SK-N-SH treated with all-trans-retinoic acid at 6 μM for 48 hours (cell line): ENCODE results near the gene ITPKB.
A peak's percentile ranks its signal among the peaks of the same experiment; 100 is the strongest.
"Not testable (repeated sequence)": the region's sequence is repeated elsewhere in the genome, so short reads cannot be mapped to it uniquely, and the experiment has no call there.

Source experiments
- ATAC-seq: fragments of 200-7000 bp; cut with Tn5 transposase; 3 replicates; pipeline ENCODE4 v1.9.1; 2020; ENCODE audit warnings: mild to moderate bottlenecking, moderate library complexity
- ARNTL ChIP-seq: fragments of 450-650 bp; formaldehyde crosslinking; IDR thresholded peaks from 2 replicates; pipeline ENCODE4 v1.5.0; 2020; ENCODE audit warnings: low read depth, mild to moderate bottlenecking, moderate library complexity, borderline replicate concordance
- BACH2 ChIP-seq: fragments of 250-450 bp; sonication (Bioruptor Pico); IDR thresholded peaks from 2 replicates; pipeline ENCODE4 v1.9.0; 2021; ENCODE audit warnings: mild to moderate bottlenecking, borderline replicate concordance
- CSDC2 ChIP-seq: fragments of 250-450 bp; sonication (Bioruptor Pico); IDR thresholded peaks from 2 replicates; pipeline ENCODE4 v1.5.0; 2020; ENCODE audit warnings: mild to moderate bottlenecking, moderate library complexity
- ESRRG ChIP-seq: fragments of 250-450 bp; sonication (Bioruptor Pico); IDR thresholded peaks from 2 replicates; pipeline ENCODE4 v1.6.1; 2021; ENCODE audit warnings: mild to moderate bottlenecking
- GLIS3 ChIP-seq: fragments of 250-450 bp; sonication (Bioruptor Pico); IDR thresholded peaks from 2 replicates; pipeline ENCODE4 v1.5.0; 2020; ENCODE audit warnings: mild to moderate bottlenecking, moderate library complexity
- ISL1 ChIP-seq: fragments of 250-450 bp; sonication (Bioruptor Pico); IDR thresholded peaks from 2 replicates; pipeline ENCODE4 v2.1.2; 2022; ENCODE audit warnings: mild to moderate bottlenecking, moderate library complexity
- OSR1 ChIP-seq: fragments of 250-450 bp; sonication (Bioruptor Pico); IDR thresholded peaks from 2 replicates; pipeline ENCODE4 v1.8.0; 2022; ENCODE audit warnings: moderate library complexity, mild to moderate bottlenecking, inconsistent platforms
- PPARA ChIP-seq: fragments of 250-450 bp; sonication (Bioruptor Pico); IDR thresholded peaks from 2 replicates; pipeline ENCODE4 v1.5.0; 2020; ENCODE audit warnings: mild to moderate bottlenecking, borderline replicate concordance
- RARB ChIP-seq: fragments of 250-450 bp; sonication (Bioruptor Pico); IDR thresholded peaks from 2 replicates; pipeline ENCODE4 v1.8.0; 2021; ENCODE audit warnings: mild to moderate bottlenecking, moderate library complexity
- SNAI2 ChIP-seq: fragments of 250-450 bp; sonication (Bioruptor Pico); IDR thresholded peaks from 2 replicates; pipeline ENCODE4 v1.5.0; 2020; ENCODE audit warnings: mild to moderate bottlenecking, moderate library complexity
- TCF4 ChIP-seq: fragments of 250-450 bp; sonication (Bioruptor Pico); IDR thresholded peaks from 2 replicates; pipeline ENCODE4 v1.8.0; 2021; ENCODE audit warnings: mild to moderate bottlenecking, moderate library complexity, borderline replicate concordance
- TOX ChIP-seq: fragments of 250-450 bp; sonication (Bioruptor Pico); IDR thresholded peaks from 2 replicates; pipeline ENCODE4 v1.8.0; 2021; ENCODE audit warnings: mild to moderate bottlenecking, moderate library complexity, borderline replicate concordance
- ZC3H10 ChIP-seq: fragments of 250-450 bp; sonication (Bioruptor Pico); IDR thresholded peaks from 2 replicates; pipeline ENCODE4 v1.5.1; 2021; ENCODE audit warnings: mild to moderate bottlenecking, moderate library complexity
- ZFP3 ChIP-seq: fragments of 250-450 bp; sonication (Bioruptor Pico); IDR thresholded peaks from 2 replicates; pipeline ENCODE4 v1.5.0; 2020; ENCODE audit warnings: mild to moderate bottlenecking, moderate library complexity
- ZFP30 ChIP-seq: fragments of 450-650 bp; formaldehyde crosslinking; IDR thresholded peaks from 2 replicates; pipeline ENCODE4 v1.5.0; 2022; ENCODE audit warnings: mild to moderate bottlenecking, moderate library complexity
- ZNF565 ChIP-seq: fragments of 450-650 bp; formaldehyde crosslinking; conservative IDR thresholded peaks from 2 replicates; pipeline ENCODE4 v1.5.0; 2020; ENCODE audit warnings: low read depth, mild to moderate bottlenecking, moderate library complexity
- ZNF70 ChIP-seq: fragments of 450-650 bp; formaldehyde crosslinking; IDR thresholded peaks from 2 replicates; pipeline ENCODE4 v1.5.0; 2020; ENCODE audit warnings: mild to moderate bottlenecking, moderate library complexity
- ZNF8 ChIP-seq: fragments of 450-650 bp; formaldehyde crosslinking; IDR thresholded peaks from 2 replicates; pipeline ENCODE4 v1.5.0; 2020; ENCODE audit warnings: mild to moderate bottlenecking, moderate library complexity
- TF ChIP-seq, protein P1 (sequence below): fragments of 250-450 bp; sonication (Bioruptor Pico); IDR thresholded peaks from 2 replicates; pipeline ENCODE4 v1.5.0; 2020; ENCODE audit warnings: mild to moderate bottlenecking, moderate library complexity
- TF ChIP-seq, protein P2 (sequence below): fragments of 250-450 bp; sonication (Bioruptor Pico); IDR thresholded peaks from 2 replicates; pipeline ENCODE4 v1.8.0; 2020; ENCODE audit warnings: mild to moderate bottlenecking, moderate library complexity, borderline replicate concordance
- TF ChIP-seq, protein P3 (sequence below): fragments of 250-450 bp; sonication (Bioruptor Pico); IDR thresholded peaks from 2 replicates; pipeline ENCODE4 v1.5.1; 2020; ENCODE audit warnings: low read depth, mild to moderate bottlenecking, moderate library complexity
- TF ChIP-seq, protein P4 (sequence below): fragments of 250-450 bp; sonication (Bioruptor Pico); IDR thresholded peaks from 2 replicates; pipeline ENCODE4 v1.8.0; 2021; ENCODE audit warnings: low read depth, mild to moderate bottlenecking, moderate library complexity, borderline replicate concordance
- TF ChIP-seq, protein P5 (sequence below): fragments of 250-450 bp; sonication (Bioruptor Pico); IDR thresholded peaks from 2 replicates; pipeline ENCODE4 v1.5.1; 2021; ENCODE audit warnings: mild to moderate bottlenecking, moderate library complexity

The ITPKB gene

DNA sequence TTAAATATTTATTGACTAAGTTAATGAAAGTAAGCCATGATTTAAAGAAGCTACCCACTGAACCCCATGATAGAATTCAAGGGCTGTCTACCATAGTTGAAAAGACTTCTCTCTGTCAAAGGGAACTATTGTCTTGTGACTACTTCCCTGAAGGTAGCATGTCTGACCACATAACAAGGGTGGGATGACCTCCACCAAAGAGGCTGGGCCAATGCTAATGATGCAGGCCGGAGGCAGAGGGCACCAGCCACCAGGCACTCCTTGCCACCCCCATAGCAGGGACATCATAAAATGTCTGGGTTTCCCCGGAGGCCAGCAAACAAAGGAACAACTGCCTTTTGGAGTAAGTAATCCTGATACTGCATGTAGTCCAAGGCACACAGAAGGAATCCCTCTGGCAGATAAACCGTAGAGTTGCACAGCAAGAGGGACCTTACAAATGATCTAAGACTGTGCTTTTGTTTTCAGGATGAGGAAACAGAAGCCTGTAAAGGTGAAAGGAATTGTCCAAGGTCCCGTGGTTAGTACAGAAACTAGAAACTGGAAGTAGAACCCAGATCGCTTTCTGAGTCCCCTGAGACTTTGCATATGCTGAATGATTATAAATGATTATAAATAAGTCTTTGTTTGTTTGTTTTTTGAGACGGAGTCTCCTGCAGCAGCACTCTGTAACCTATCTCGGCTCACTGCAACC lies 33.5 kb upstream of the ITPKB start:
- TF ChIP-seq ZC3H10 (CRISPR knock-in tag), result no peak
- TF ChIP-seq, protein P1, sequence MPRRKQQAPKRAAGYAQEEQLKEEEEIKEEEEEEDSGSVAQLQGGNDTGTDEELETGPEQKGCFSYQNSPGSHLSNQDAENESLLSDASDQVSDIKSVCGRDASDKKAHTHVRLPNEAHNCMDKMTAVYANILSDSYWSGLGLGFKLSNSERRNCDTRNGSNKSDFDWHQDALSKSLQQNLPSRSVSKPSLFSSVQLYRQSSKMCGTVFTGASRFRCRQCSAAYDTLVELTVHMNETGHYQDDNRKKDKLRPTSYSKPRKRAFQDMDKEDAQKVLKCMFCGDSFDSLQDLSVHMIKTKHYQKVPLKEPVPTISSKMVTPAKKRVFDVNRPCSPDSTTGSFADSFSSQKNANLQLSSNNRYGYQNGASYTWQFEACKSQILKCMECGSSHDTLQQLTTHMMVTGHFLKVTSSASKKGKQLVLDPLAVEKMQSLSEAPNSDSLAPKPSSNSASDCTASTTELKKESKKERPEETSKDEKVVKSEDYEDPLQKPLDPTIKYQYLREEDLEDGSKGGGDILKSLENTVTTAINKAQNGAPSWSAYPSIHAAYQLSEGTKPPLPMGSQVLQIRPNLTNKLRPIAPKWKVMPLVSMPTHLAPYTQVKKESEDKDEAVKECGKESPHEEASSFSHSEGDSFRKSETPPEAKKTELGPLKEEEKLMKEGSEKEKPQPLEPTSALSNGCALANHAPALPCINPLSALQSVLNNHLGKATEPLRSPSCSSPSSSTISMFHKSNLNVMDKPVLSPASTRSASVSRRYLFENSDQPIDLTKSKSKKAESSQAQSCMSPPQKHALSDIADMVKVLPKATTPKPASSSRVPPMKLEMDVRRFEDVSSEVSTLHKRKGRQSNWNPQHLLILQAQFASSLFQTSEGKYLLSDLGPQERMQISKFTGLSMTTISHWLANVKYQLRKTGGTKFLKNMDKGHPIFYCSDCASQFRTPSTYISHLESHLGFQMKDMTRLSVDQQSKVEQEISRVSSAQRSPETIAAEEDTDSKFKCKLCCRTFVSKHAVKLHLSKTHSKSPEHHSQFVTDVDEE, result no peak
- no peak for TF ChIP-seq ARNTL (CRISPR knock-in tag)
- TF ChIP-seq BACH2 (CRISPR knock-in tag), result no peak
- no peak for TF ChIP-seq ESRRG (CRISPR knock-in tag)
- no peak for TF ChIP-seq ZFP30
- TF ChIP-seq, protein P2, sequence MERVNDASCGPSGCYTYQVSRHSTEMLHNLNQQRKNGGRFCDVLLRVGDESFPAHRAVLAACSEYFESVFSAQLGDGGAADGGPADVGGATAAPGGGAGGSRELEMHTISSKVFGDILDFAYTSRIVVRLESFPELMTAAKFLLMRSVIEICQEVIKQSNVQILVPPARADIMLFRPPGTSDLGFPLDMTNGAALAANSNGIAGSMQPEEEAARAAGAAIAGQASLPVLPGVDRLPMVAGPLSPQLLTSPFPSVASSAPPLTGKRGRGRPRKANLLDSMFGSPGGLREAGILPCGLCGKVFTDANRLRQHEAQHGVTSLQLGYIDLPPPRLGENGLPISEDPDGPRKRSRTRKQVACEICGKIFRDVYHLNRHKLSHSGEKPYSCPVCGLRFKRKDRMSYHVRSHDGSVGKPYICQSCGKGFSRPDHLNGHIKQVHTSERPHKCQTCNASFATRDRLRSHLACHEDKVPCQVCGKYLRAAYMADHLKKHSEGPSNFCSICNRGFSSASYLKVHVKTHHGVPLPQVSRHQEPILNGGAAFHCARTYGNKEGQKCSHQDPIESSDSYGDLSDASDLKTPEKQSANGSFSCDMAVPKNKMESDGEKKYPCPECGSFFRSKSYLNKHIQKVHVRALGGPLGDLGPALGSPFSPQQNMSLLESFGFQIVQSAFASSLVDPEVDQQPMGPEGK (CRISPR knock-in tag), result no peak
- no peak for TF ChIP-seq RARB (CRISPR knock-in tag)
- no peak for TF ChIP-seq TOX (CRISPR knock-in tag)
- no peak for TF ChIP-seq GLIS3 (CRISPR knock-in tag)
- TF ChIP-seq TCF4 (CRISPR knock-in tag), result no peak
- TF ChIP-seq, protein P3, sequence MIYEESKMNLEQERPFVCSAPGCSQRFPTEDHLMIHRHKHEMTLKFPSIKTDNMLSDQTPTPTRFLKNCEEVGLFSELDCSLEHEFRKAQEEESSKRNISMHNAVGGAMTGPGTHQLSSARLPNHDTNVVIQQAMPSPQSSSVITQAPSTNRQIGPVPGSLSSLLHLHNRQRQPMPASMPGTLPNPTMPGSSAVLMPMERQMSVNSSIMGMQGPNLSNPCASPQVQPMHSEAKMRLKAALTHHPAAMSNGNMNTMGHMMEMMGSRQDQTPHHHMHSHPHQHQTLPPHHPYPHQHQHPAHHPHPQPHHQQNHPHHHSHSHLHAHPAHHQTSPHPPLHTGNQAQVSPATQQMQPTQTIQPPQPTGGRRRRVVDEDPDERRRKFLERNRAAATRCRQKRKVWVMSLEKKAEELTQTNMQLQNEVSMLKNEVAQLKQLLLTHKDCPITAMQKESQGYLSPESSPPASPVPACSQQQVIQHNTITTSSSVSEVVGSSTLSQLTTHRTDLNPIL, result no peak
- no peak for TF ChIP-seq CSDC2 (CRISPR knock-in tag)
- ATAC-seq, result no peak

DNA sequence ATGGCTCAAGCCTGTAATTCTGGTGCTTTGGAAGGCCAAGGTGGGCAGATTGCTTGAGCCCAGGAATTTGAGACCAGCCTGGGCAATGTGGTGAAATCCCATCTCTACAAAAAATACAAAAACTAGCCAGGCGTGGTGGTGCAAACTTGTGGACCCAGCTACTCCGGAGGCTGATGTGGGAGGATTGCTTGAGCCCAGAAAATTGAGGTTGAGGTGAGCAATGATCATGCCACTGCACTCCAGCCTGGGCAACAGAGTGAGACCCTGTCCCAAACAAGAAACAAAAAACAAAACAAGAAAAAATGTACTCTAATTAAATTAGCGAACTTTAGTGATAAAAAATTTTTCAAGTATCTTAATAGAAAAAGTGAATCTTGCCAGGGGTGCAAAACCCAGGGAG lies 28.1 kb upstream of the ITPKB start:
- not testable (repeated sequence) for ATAC-seq

DNA sequence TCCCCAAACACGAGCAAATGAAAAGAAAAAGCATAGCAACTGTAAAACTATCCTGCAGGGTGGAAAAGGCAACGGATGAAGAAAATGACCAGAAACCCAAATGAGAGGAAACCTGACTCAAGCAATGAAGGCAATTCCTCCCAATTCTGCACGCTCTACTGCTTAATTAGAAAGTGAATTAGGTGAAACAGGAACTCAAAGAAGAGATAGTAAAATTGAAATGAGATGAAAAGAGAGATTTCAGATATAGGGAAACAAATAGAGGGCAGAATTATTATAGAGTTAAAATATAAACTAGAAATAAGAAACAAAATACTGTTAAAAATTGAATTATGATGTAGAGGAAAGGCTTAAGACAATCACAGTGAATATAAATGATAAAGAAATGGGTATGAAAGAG lies 27.5 kb upstream of the ITPKB start:
- no peak for ATAC-seq
- TF ChIP-seq ZNF565 (CRISPR knock-in tag) (no peak), ZNF70 (no peak), ZNF8 (CRISPR knock-in tag) (no peak), OSR1 (no peak)

DNA sequence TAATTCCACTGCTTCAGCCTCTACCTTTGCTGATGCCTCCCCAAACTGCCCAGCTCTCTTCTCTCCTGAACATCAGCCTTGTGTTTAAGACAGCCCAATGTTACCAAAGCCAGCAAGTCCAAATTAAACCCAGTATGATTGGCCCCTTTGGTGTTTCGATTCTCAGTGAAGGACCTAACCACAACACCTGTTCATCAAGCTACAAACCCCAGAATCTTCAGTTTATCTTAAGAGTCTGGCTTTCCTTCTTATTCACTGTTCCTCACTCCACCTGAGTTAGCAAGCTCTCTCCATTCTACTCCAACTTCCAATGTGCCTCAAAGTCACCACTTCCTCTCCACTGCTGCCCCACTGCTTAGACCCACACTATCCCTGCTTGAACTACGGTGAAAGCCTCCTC lies 25.5 kb upstream of the ITPKB start:
- TF ChIP-seq PPARA (CRISPR knock-in tag), result no peak
- TF ChIP-seq ZNF8 (CRISPR knock-in tag), result no peak
- TF ChIP-seq ZFP3 (CRISPR knock-in tag), result no peak
- no peak for TF ChIP-seq ZNF565 (CRISPR knock-in tag)
- no peak for TF ChIP-seq TCF4 (CRISPR knock-in tag)
- no peak for TF ChIP-seq ZC3H10 (CRISPR knock-in tag)
- TF ChIP-seq CSDC2 (CRISPR knock-in tag), result no peak
- TF ChIP-seq ZFP30, result no peak
- TF ChIP-seq, protein P4, sequence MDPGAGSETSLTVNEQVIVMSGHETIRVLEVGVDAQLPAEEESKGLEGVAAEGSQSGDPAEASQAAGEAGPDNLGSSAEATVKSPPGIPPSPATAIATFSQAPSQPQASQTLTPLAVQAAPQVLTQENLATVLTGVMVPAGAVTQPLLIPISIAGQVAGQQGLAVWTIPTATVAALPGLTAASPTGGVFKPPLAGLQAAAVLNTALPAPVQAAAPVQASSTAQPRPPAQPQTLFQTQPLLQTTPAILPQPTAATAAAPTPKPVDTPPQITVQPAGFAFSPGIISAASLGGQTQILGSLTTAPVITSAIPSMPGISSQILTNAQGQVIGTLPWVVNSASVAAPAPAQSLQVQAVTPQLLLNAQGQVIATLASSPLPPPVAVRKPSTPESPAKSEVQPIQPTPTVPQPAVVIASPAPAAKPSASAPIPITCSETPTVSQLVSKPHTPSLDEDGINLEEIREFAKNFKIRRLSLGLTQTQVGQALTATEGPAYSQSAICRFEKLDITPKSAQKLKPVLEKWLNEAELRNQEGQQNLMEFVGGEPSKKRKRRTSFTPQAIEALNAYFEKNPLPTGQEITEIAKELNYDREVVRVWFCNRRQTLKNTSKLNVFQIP, result no peak
- no peak for TF ChIP-seq BACH2 (CRISPR knock-in tag)
- TF ChIP-seq TOX (CRISPR knock-in tag), result no peak
- ATAC-seq, result no peak

DNA sequence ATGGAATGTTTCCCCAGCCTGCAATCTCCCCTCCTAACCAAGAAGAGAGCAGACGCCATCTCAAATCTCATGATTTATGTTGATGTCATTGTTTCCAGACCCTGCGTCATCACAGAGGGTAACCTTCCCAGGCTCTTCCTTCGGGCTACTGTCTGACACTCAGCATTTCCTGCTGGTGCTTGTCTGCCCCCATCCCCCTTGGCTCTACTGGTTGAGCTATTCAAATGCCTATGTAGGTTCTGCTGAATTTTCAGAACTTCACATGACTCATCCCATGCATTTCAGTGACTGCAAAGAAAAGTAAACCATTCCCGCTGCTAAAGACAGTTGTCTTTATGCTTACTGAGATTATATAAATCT lies 24.8 kb upstream of the ITPKB start:
- ATAC-seq, result peak; percentile 86
- TF ChIP-seq OSR1, result no peak
- TF ChIP-seq TCF4 (CRISPR knock-in tag), result no peak
- TF ChIP-seq ESRRG (CRISPR knock-in tag), result no peak
- TF ChIP-seq, protein P5, sequence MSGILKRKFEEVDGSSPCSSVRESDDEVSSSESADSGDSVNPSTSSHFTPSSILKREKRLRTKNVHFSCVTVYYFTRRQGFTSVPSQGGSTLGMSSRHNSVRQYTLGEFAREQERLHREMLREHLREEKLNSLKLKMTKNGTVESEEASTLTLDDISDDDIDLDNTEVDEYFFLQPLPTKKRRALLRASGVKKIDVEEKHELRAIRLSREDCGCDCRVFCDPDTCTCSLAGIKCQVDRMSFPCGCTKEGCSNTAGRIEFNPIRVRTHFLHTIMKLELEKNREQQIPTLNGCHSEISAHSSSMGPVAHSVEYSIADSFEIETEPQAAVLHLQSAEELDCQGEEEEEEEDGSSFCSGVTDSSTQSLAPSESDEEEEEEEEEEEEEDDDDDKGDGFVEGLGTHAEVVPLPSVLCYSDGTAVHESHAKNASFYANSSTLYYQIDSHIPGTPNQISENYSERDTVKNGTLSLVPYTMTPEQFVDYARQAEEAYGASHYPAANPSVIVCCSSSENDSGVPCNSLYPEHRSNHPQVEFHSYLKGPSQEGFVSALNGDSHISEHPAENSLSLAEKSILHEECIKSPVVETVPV (CRISPR knock-in tag), result no peak
- no peak for TF ChIP-seq GLIS3 (CRISPR knock-in tag)
- TF ChIP-seq RARB (CRISPR knock-in tag), result no peak
- TF ChIP-seq TOX (CRISPR knock-in tag), result no peak; the same call in 1 of the 2 replicates
- TF ChIP-seq, protein P3, result no peak
- no peak for TF ChIP-seq ZNF8 (CRISPR knock-in tag)
- no peak for TF ChIP-seq ISL1 (CRISPR knock-in tag)
- no peak for TF ChIP-seq SNAI2 (CRISPR knock-in tag)
